HUES48 (cell line): Measurements from ENCODE around the gene RAB33A.

ENCODE experiments used
- H3K27ac ChIP-seq: one replicate; pipeline ENCODE4 v1.7.0; 2013; ENCODE audit warnings: low read depth, low read length, inconsistent platforms
- H3K27me3 ChIP-seq: 2 replicates; pipeline ENCODE4 v1.6.1; 2013; ENCODE audit warnings: mild to moderate bottlenecking, low read length; ENCODE audit not compliant: control insufficient read depth, insufficient read depth
- H3K36me3 ChIP-seq: 2 replicates; pipeline ENCODE4 v1.6.1; 2013; ENCODE audit warnings: low read length; ENCODE audit not compliant: control insufficient read depth, insufficient read depth
- H3K4me1 ChIP-seq: 2 replicates; pipeline ENCODE4 v1.6.1; 2013; ENCODE audit warnings: mild to moderate bottlenecking, low read length; ENCODE audit not compliant: control insufficient read depth, insufficient read depth
- H3K4me3 ChIP-seq: 2 replicates; pipeline ENCODE4 v1.5.1; 2013; ENCODE audit warnings: mild to moderate bottlenecking, low read depth, low read length
- H3K9ac ChIP-seq: 2 replicates; pipeline ENCODE4 v1.6.1; 2013; ENCODE audit warnings: mild to moderate bottlenecking, low read depth, low read length, moderate library complexity
- H3K9me3 ChIP-seq: 2 replicates; pipeline ENCODE4 v1.6.1; 2013; ENCODE audit warnings: low read length; ENCODE audit not compliant: control insufficient read depth, insufficient read depth

RAB33A gene

GRCh38 chrX:130186651-130187050, 14.9 kb downstream of the RAB33A start:
- H3K4me3 ChIP-seq = no peak overlapping the region
- no peaks in the 10 kb centered on the region for H3K27me3 ChIP-seq
- H3K9me3 ChIP-seq = no peaks in the 10 kb centered on the region
- no peak overlapping the region for H3K9ac ChIP-seq
- H3K4me1 ChIP-seq = no peaks in the 10 kb centered on the region
- H3K27ac ChIP-seq = no peak overlapping the region
- H3K36me3 ChIP-seq = no peaks in the 10 kb centered on the region

- H3K9ac ChIP-seq = no peak overlapping the region
- H3K27me3 ChIP-seq = no peaks in the 10 kb centered on the region
Observed at GRCh38 chrX:130190801-130191200, 19.0 kb downstream of the RAB33A start.

GRCh38 chrX:130196466-130196865, 24.7 kb downstream of the RAB33A start:
- Histone ChIP-seq H3K4me3 (no peak overlapping the region), H3K4me1 (no peaks in the 10 kb centered on the region), H3K9ac (no peak overlapping the region), H3K36me3 (no peaks in the 10 kb centered on the region), H3K27ac (no peak overlapping the region), H3K9me3 (no peaks in the 10 kb centered on the region), H3K27me3 (no peaks in the 10 kb centered on the region)

More at GRCh38 chrX:130190801-130191200, 19.0 kb downstream of the RAB33A start:
- Histone ChIP-seq H3K9me3 (no peaks in the 10 kb centered on the region), H3K4me1 (no peaks in the 10 kb centered on the region), H3K36me3 (no peaks in the 10 kb centered on the region), H3K4me3 (no peak overlapping the region), H3K27ac (no peak overlapping the region)

- no peak overlapping the region for H3K9ac ChIP-seq
- H3K4me1 ChIP-seq = no peaks in the 10 kb centered on the region
- H3K4me3 ChIP-seq = no peak overlapping the region
- no peaks in the 10 kb centered on the region for H3K9me3 ChIP-seq
- H3K36me3 ChIP-seq = peaks cover 4% of the 10 kb centered on the region
- no peak overlapping the region for H3K27ac ChIP-seq
- no peaks in the 10 kb centered on the region for H3K27me3 ChIP-seq
Observed at GRCh38 chrX:130197464-130197863, 25.7 kb downstream of the RAB33A start.

- H3K27ac ChIP-seq = no peak overlapping the region
- H3K36me3 ChIP-seq = peaks cover 57% of the 10 kb centered on the region
- no peaks in the 10 kb centered on the region for H3K9me3 ChIP-seq
- no peak overlapping the region for H3K4me3 ChIP-seq
- no peaks in the 10 kb centered on the region for H3K27me3 ChIP-seq
- no peaks in the 10 kb centered on the region for H3K4me1 ChIP-seq
- H3K9ac ChIP-seq = no peak overlapping the region
Observed at GRCh38 chrX:130204647-130205046, 32.9 kb downstream of the RAB33A start.

- Histone ChIP-seq H3K4me3 (no peak overlapping the region), H3K36me3 (peaks cover 85% of the 10 kb centered on the region), H3K4me1 (no peaks in the 10 kb centered on the region), H3K9me3 (no peaks in the 10 kb centered on the region), H3K9ac (no peak overlapping the region), H3K27me3 (no peaks in the 10 kb centered on the region), H3K27ac (no peak overlapping the region)
Observed at GRCh38 chrX:130211415-130212186, 39.8 kb downstream of the RAB33A start.

- H3K4me3 ChIP-seq = no peak overlapping the region
- H3K4me1 ChIP-seq = no peaks in the 10 kb centered on the region
- H3K27ac ChIP-seq = no peak overlapping the region
- H3K36me3 ChIP-seq = peaks cover 90% of the 10 kb centered on the region
- H3K27me3 ChIP-seq = no peaks in the 10 kb centered on the region
- no peaks in the 10 kb centered on the region for H3K9me3 ChIP-seq
- no peak overlapping the region for H3K9ac ChIP-seq
Observed at GRCh38 chrX:130212371-130212770, 40.6 kb downstream of the RAB33A start.

- Histone ChIP-seq H3K4me1 (no peaks in the 10 kb centered on the region), H3K9me3 (no peaks in the 10 kb centered on the region), H3K27me3 (no peaks in the 10 kb centered on the region), H3K36me3 (peaks cover 93% of the 10 kb centered on the region), H3K27ac (no peak overlapping the region), H3K9ac (no peak overlapping the region), H3K4me3 (no peak overlapping the region)
Observed at GRCh38 chrX:130213376-130213775, 41.6 kb downstream of the RAB33A start.

- Histone ChIP-seq H3K27me3 (no peaks in the 10 kb centered on the region), H3K4me3 (no peak overlapping the region), H3K9ac (no peak overlapping the region), H3K4me1 (no peaks in the 10 kb centered on the region), H3K27ac (no peak overlapping the region), H3K9me3 (no peaks in the 10 kb centered on the region), H3K36me3 (peaks cover 93% of the 10 kb centered on the region)
Observed at GRCh38 chrX:130216320-130216719, 44.6 kb downstream of the RAB33A start.

GRCh38 chrX:130224810-130225209, 53.0 kb downstream of the RAB33A start:
- no peaks in the 10 kb centered on the region for H3K4me1 ChIP-seq
- no peak overlapping the region for H3K9ac ChIP-seq
- no peaks in the 10 kb centered on the region for H3K27me3 ChIP-seq
- no peak overlapping the region for H3K27ac ChIP-seq
- H3K9me3 ChIP-seq = no peaks in the 10 kb centered on the region
- peaks cover 87% of the 10 kb centered on the region for H3K36me3 ChIP-seq
- H3K4me3 ChIP-seq = no peak overlapping the region

GRCh38 chrX:130228871-130229270, 57.1 kb downstream of the RAB33A start:
- H3K27me3 ChIP-seq = no peaks in the 10 kb centered on the region
- H3K36me3 ChIP-seq = peaks cover 98% of the 10 kb centered on the region

More at GRCh38 chrX:130228871-130229270, 57.1 kb downstream of the RAB33A start:
- no peak overlapping the region for H3K9ac ChIP-seq
- H3K4me1 ChIP-seq = no peaks in the 10 kb centered on the region
- H3K27ac ChIP-seq = no peak overlapping the region
- H3K4me3 ChIP-seq = no peak overlapping the region
- no peaks in the 10 kb centered on the region for H3K9me3 ChIP-seq
